Adrenal gland (tissue), 5 donors: ENCODE results near the gene MXRA7.

Experiments used
- CTCF ChIP-seq, 6 experiments: fragments of 450-650 bp in 4 of 6; fragments of 200-600 bp in 2 of 6; sonication (generic) in 1 of 6; IDR thresholded peaks; 1 replicate in 5 of 6; 2 replicates in 1 of 6; pipeline versions ENCODE4 v1.5.1 to v1.8.0; 2016 to 2021; ENCODE audit warnings: antibody characterized with exemption in 6 of 6, mild to moderate bottlenecking in 2 of 6, moderate library complexity in 1 of 6
- POLR2A ChIP-seq, 2 donors: fragments of 450-650 bp; IDR thresholded peaks; one replicate each; pipeline ENCODE4 v1.6.1; 2017; ENCODE audit warnings: antibody characterized with exemption in 2 of 2, mild to moderate bottlenecking in 2 of 2, moderate library complexity in 1 of 2
- donor health status: DM: no; HTN: no; CAD: no.

GRCh38 chr17:76650504-76650903 lies 60.3 kb downstream of the MXRA7 start:
- TF ChIP-seq CTCF (IDR thresholded peaks at IDR 0.05) (no peak), POLR2A (IDR thresholded peaks at IDR 0.05) (no peak)
